HG03469 (cell line): Measurements from ENCODE around the gene CRYBG2.

ENCODE experiments used
- ATAC-seq: cut with Tn5 transposase; IDR thresholded peaks from one replicate; pipeline ENCODE4 v1.9.1; 2021; ENCODE audit warnings: mild to moderate bottlenecking, moderate library complexity, moderate number of reproducible peaks; ENCODE audit not compliant: unreplicated experiment

Gene CRYBG2

GRCh38 chr1:26370591-26371382, 16.9 kb upstream of the CRYBG2 start:
- no peak for ATAC-seq

- ATAC-seq: no peak
Measured at GRCh38 chr1:26368486-26368885, 14.6 kb upstream of the CRYBG2 start.

- no peak for ATAC-seq
Measured at GRCh38 chr1:26368006-26368405, 14.1 kb upstream of the CRYBG2 start.

GRCh38 chr1:26367441-26367840, 13.5 kb upstream of the CRYBG2 start:
- no peak for ATAC-seq

- ATAC-seq: no peak
Measured at GRCh38 chr1:26364956-26365355, 11.0 kb upstream of the CRYBG2 start.

- ATAC-seq: no peak
Measured at GRCh38 chr1:26363549-26364448, 9.9 kb upstream of the CRYBG2 start.

GRCh38 chr1:26362331-26362730, 8.4 kb upstream of the CRYBG2 start:
- ATAC-seq: no peak

- ATAC-seq: no peak
Measured at GRCh38 chr1:26361605-26362122, 7.7 kb upstream of the CRYBG2 start.

GRCh38 chr1:26360807-26361604, 7.1 kb upstream of the CRYBG2 start:
- ATAC-seq: no peak

GRCh38 chr1:26359981-26360806, 6.3 kb upstream of the CRYBG2 start:
- no peak for ATAC-seq

GRCh38 chr1:26358411-26359384, 4.8 kb upstream of the CRYBG2 start:
- ATAC-seq: no peak

GRCh38 chr1:26357121-26357602, 3.2 kb upstream of the CRYBG2 start:
- no peak for ATAC-seq

GRCh38 chr1:26356106-26356505, 2.2 kb upstream of the CRYBG2 start:
- ATAC-seq: no peak

GRCh38 chr1:26354972-26355371, 1.0 kb upstream of the CRYBG2 start:
- no peak for ATAC-seq

GRCh38 chr1:26353210-26353859, 595 bp downstream of the CRYBG2 start:
- ATAC-seq: no peak

- no peak for ATAC-seq
Measured at GRCh38 chr1:26352338-26352679, 1.6 kb downstream of the CRYBG2 start.

GRCh38 chr1:26351590-26352337, 2.2 kb downstream of the CRYBG2 start:
- no peak for ATAC-seq
